Measurements from ENCODE around the gene SYNGR3. TPM values are rescaled to one million over a fixed set of nuclear protein-coding genes. Genes with fewer than 3 reads are reported as not detected.

SYNGR3 gene
- polyA plus RNA-seq, 2 of the 4 experiments (the other 2 are of a cell fraction), result 4.1 to 4.9 TPM

DNA sequence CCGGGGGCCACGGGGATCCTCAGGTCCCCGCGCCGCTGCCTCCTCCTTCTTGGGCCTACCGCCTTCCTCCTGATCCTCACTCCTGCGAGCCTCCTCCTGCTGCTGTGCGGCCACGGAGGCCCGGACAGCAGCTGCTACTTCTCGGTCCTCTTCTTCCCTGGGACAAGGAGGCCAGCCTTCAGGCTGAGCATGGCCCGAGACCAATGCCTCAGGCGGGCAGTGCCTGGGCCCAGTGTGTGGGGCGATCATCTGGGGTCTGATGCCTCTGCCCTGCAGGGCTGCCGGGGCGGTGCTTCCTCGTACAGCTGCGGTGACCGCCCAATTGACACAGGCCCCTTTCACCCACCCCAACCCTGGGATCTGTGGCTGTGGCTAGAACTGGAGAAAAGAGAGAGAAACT is 11.3 kb downstream of the SYNGR3 start:
- no peak for FAIRE-seq
- TF ChIP-seq RNF2 (IDR thresholded peaks at IDR 0.05; ENCODE audit: borderline replicate concordance, low read depth), result no peak
- no peak for TF ChIP-seq FOXS1 (CRISPR knock-in tag; IDR thresholded peaks at IDR 0.05)
- no peak for TF ChIP-seq RARB (CRISPR knock-in tag; IDR thresholded peaks at IDR 0.05)
- TF ChIP-seq HOXB13 (CRISPR knock-in tag; IDR thresholded peaks at IDR 0.05; ENCODE audit: low read depth), result no peak
- TF ChIP-seq SREBF2 (IDR thresholded peaks at IDR 0.05), result no peak
- no peak for TF ChIP-seq SMC3 (IDR thresholded peaks at IDR 0.05)
- TF ChIP-seq HOXB5 (CRISPR knock-in tag; IDR thresholded peaks at IDR 0.05), result no peak
- TF ChIP-seq, protein P1, sequence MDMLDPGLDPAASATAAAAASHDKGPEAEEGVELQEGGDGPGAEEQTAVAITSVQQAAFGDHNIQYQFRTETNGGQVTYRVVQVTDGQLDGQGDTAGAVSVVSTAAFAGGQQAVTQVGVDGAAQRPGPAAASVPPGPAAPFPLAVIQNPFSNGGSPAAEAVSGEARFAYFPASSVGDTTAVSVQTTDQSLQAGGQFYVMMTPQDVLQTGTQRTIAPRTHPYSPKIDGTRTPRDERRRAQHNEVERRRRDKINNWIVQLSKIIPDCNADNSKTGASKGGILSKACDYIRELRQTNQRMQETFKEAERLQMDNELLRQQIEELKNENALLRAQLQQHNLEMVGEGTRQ (IDR thresholded peaks at IDR 0.05), result no peak
- no peak for TF ChIP-seq NR3C1 (IDR thresholded peaks at IDR 0.05)
- TF ChIP-seq, protein P2, sequence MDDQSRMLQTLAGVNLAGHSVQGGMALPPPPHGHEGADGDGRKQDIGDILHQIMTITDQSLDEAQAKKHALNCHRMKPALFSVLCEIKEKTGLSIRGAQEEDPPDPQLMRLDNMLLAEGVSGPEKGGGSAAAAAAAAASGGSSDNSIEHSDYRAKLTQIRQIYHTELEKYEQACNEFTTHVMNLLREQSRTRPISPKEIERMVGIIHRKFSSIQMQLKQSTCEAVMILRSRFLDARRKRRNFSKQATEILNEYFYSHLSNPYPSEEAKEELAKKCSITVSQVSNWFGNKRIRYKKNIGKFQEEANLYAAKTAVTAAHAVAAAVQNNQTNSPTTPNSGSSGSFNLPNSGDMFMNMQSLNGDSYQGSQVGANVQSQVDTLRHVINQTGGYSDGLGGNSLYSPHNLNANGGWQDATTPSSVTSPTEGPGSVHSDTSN (IDR thresholded peaks at IDR 0.05), result no peak
- TF ChIP-seq MAZ (IDR thresholded peaks at IDR 0.05; ENCODE audit: borderline replicate concordance, low read depth, low read length), result no peak
- 96% methylated on average over 18 of the region's 19 CpGs for WGBS (ENCODE audit: missing lambda C conversion rate)
- Histone ChIP-seq H3K27ac (no peak overlapping the region), H3K4me3 (no peak overlapping the region), H3K4me1 (peaks cover 53% of the 10 kb centered on the region), H3K4me2 (no peak overlapping the region), H3K9me3 (no peaks in the 10 kb centered on the region)
- ATAC-seq, result no peak
- ChIA-PET POLR2A (no interaction called here), CTCF (interaction anchor here (0.9 to 11.3 kb wide), 4 partner anchors 12 to 139 kb away, joined by 3 to 196 read pairs (median 42); partner anchors contain the start of genes GFER, NOXO1 and SYNGR3)
- no peak for DNase-seq (ENCODE audit: low read depth in 1 of 2, low spot score in 1 of 2)

DNA sequence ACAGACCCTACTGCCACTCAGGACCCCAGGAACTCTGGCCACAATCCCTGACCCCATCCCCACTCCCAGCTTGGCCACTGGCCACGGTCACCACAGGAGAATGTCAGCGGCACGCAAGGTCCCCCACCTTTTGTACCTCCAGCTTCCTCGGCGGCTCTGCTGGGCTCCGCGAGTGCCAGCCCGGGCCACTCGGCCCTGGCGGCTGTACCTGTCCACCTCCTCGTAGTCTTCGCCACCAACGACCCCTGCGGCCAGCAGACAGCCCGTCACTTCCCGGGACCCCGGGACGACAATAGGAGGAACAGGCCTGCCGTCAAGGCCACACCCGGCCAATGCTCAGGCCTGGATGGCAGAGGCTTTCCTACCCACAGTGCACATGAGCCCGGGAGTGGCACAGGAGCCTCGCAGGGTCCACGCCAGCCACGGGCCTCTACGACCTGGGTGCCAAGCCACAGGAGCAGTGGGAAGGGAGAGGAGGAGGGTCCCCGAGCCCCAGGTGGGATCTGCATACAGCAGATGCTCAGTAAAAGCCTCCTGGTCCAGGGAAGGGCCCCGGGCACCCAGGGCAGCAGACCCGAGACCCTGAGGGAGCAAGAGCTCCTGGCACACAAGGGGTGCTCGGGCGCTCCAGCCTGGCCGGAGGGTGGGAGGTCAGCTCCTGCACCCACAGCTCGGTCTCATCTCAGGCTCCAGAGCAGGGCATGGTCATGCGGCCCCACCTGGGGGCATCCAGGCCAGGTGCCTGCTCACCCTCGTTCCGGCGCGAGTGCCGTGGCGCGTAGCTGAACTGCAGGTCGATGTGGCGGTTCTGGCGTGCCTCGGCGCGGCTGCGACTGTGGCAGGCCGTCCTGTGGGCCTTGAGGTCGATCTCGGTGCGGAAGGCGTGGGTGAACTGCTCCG is 11.9 kb downstream of the SYNGR3 start:
- no peak for TF ChIP-seq TFCP2L1 (CRISPR knock-in tag; IDR thresholded peaks at IDR 0.05)
- no peak for TF ChIP-seq SMC3 (IDR thresholded peaks at IDR 0.05)
- TF ChIP-seq, protein P3, sequence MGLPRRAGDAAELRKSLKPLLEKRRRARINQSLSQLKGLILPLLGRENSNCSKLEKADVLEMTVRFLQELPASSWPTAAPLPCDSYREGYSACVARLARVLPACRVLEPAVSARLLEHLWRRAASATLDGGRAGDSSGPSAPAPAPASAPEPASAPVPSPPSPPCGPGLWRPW (IDR thresholded peaks at IDR 0.05), result no peak
- FAIRE-seq (no peak), ATAC-seq (no peak), DNase-seq (ENCODE audit: low read depth in 1 of 2, low spot score in 1 of 2) (no peak)
- Histone ChIP-seq H3K9me3 (no peaks in the 10 kb centered on the region), H3K4me1 (peaks cover 53% of the 10 kb centered on the region), H3K4me2 (no peak overlapping the region), H3K4me3 (no peak overlapping the region), H3K27ac (no peak overlapping the region)
- 92% methylated on average over 25 of the region's 53 CpGs for WGBS (ENCODE audit: missing lambda C conversion rate)
- ChIA-PET POLR2A (no interaction called here), CTCF (interaction anchor here (0.9 to 11.3 kb wide), 8 partner anchors 13 to 144 kb away, joined by 3 to 196 read pairs (median 10); partner anchors contain the start of genes GFER, NOXO1, RAB26 and SYNGR3)

DNA sequence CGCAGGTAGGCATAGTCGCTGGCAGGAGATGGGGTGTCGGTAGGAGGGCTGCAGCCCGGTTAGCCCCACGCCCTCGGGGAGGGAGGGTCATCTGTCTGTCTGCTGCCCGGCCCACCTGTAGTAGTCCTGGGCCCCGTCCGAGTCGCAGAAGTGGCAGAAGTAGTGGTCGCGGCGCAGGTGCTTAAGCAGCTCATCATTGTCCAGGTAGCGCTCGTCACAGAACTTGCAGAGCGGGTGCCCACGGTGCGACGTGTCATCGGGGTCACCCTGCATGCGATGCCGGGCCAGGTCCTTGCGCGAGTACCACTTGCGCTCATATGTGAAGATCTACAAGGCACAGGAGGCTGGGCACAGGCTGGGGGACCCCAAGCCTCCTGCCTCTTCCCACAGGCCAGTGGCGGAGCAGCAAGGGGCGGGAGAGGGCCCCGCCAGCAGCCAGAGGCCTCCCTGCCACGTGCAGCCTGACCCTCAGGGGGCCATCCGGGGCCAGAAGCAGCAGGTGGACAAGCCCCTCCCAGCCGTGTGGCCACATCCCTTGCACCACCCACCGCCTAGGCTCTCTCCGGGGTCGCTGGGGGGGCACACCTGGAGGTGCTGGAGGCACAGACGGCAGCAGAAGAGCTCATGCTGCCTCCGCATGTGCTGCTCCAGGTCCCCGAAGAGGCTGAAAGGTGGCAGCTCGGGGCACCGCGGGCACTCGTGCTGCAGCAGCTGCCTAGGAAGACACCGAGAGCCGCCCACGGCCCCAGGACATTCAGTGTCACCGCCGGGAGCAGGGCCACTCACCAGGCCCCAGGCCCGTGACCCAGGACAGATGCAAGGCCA is 12.8 kb downstream of the SYNGR3 start:
- H3K4me3 ChIP-seq, result no peak overlapping the region
- ChIA-PET CTCF (interaction anchor here (0.6 to 11.3 kb wide), 33 partner anchors 11 to 300 kb away, joined by 3 to 196 read pairs (median 9); partner anchors contain the start of genes GFER, NOXO1, NPW and NTHL1), POLR2A (interaction anchor here (0.5 kb wide), 1 partner anchor 75 kb away, joined by 7 read pairs; no protein-coding TSS in a partner anchor)
- no peaks in the 10 kb centered on the region for H3K9me3 ChIP-seq
- FAIRE-seq (no peak), DNase-seq (ENCODE audit: low read depth in 1 of 2, low spot score in 1 of 2) (no peak), ATAC-seq (no peak)
- WGBS (ENCODE audit: missing lambda C conversion rate), result 94% methylated on average over 24 of the region's 47 CpGs
- no peak overlapping the region; a peak in 1 of 6 replicates for H3K27ac ChIP-seq
- H3K4me1 ChIP-seq, result peaks cover 53% of the 10 kb centered on the region
- no peak overlapping the region for H3K4me2 ChIP-seq
- TF ChIP-seq, protein P4, sequence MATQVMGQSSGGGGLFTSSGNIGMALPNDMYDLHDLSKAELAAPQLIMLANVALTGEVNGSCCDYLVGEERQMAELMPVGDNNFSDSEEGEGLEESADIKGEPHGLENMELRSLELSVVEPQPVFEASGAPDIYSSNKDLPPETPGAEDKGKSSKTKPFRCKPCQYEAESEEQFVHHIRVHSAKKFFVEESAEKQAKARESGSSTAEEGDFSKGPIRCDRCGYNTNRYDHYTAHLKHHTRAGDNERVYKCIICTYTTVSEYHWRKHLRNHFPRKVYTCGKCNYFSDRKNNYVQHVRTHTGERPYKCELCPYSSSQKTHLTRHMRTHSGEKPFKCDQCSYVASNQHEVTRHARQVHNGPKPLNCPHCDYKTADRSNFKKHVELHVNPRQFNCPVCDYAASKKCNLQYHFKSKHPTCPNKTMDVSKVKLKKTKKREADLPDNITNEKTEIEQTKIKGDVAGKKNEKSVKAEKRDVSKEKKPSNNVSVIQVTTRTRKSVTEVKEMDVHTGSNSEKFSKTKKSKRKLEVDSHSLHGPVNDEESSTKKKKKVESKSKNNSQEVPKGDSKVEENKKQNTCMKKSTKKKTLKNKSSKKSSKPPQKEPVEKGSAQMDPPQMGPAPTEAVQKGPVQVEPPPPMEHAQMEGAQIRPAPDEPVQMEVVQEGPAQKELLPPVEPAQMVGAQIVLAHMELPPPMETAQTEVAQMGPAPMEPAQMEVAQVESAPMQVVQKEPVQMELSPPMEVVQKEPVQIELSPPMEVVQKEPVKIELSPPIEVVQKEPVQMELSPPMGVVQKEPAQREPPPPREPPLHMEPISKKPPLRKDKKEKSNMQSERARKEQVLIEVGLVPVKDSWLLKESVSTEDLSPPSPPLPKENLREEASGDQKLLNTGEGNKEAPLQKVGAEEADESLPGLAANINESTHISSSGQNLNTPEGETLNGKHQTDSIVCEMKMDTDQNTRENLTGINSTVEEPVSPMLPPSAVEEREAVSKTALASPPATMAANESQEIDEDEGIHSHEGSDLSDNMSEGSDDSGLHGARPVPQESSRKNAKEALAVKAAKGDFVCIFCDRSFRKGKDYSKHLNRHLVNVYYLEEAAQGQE (IDR thresholded peaks at IDR 0.05), result no peak
- TF ChIP-seq, protein P3 (IDR thresholded peaks at IDR 0.05), result no peak
- TF ChIP-seq, protein P2 (IDR thresholded peaks at IDR 0.05), result no peak
- TF ChIP-seq BHLHE40 (IDR thresholded peaks at IDR 0.05; ENCODE audit: low read depth, low read length), result no peak
- TF ChIP-seq NFE2L2 (conservative IDR thresholded peaks at IDR 0.05; ENCODE audit: low read length), result no peak
- no peak for TF ChIP-seq JUN (IDR thresholded peaks at IDR 0.05)
- no peak for TF ChIP-seq CBX2 (IDR thresholded peaks at IDR 0.05; ENCODE audit: borderline replicate concordance, low read depth)
- no peak for TF ChIP-seq EHMT2 (IDR thresholded peaks at IDR 0.05; ENCODE audit: low read depth)
- TF ChIP-seq RAD21 (conservative IDR thresholded peaks at IDR 0.05 in 1 of 2, IDR thresholded peaks at IDR 0.05 in 1 of 2), result no peak
- TF ChIP-seq, protein P5, sequence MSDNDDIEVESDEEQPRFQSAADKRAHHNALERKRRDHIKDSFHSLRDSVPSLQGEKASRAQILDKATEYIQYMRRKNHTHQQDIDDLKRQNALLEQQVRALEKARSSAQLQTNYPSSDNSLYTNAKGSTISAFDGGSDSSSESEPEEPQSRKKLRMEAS (IDR thresholded peaks at IDR 0.05), result no peak
- TF ChIP-seq POLR2AphosphoS2 (conservative IDR thresholded peaks at IDR 0.05; ENCODE audit: low read length), result no peak

Data from A549 (cell line).